ENCODE results near the gene CEMP1. TPM values are rescaled to one million over a fixed set of nuclear protein-coding genes. Genes with fewer than 3 reads are reported as not detected.

Gene CEMP1
- total RNA-seq, 1 experiment from 2014 or later = not detected

DNA sequence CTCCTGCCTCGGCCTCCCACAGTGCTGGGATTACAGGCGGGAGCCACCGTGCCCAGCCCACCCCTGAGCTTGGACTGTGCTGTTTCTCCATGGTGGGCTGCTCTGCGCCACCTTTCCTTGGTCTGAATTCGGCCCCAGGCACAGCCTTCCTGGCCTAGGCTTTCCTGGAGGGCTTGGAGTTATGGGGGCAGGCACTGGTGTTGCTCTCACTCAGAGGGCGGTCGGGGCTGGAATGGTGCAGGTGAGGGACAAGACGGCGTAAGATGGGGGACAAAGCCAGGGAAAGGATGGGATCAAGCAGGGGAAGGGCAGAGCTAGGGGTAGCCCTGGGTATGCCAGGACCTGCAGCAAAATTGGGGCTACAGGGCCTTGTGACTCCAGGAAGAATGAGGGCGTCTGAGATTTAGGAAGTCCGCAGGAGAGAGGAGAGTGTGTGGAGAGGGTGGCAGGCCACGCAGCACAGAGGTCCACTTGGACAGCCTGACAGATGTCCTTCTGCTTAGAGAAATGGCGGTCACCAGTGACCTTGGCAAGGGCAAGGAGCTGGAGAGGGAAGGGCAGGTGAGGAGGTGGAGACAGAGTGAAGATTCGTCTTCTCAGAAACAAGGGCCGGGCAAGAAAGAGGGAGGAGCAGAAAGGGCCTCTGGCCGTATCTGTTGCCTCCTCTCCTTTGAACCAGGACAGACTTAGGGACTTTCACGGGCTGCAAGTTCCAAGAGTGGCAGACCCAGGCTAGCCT is 19.0 kb downstream of the CEMP1 start:
- peak overlapping the region; percentile 26 to 97 (median 28); a peak in 5 of 7 replicates for H3K27ac Mint-ChIP-seq
- no peak overlapping the region for H2AFZ ChIP-seq (ENCODE audit: low read length)
- no peak overlapping the region for H3K23ac ChIP-seq (ENCODE audit: insufficient read length, low read depth, low read length)
- no peak overlapping the region for H2BK5ac ChIP-seq (ENCODE audit: insufficient read length, low read length)
- H3K27me3 ChIP-seq (ENCODE audit: insufficient read depth, low read length) = no peaks in the 10 kb centered on the region
- no peak overlapping the region for H3T11ph ChIP-seq (ENCODE audit: low read length)
- H3K79me2 ChIP-seq (ENCODE audit: insufficient read depth, low read length) = peaks cover 27% of the 10 kb centered on the region; the same call in 1 of the 2 replicates
- peaks cover 3% of the 10 kb centered on the region; the same call in 1 of the 2 replicates for H3K4me1 ChIP-seq (ENCODE audit: insufficient read depth, low read length)
- H3K14ac ChIP-seq (ENCODE audit: insufficient read depth, low read length) = no peak overlapping the region; the same call in 1 of the 2 replicates
- H3K4ac ChIP-seq (ENCODE audit: low read depth, low read length) = peak overlapping the region; percentile 23; the same call in 1 of the 2 replicates
- no peak overlapping the region for H2BK120ac ChIP-seq (ENCODE audit: low read depth, low read length, poor library complexity, severe bottlenecking)
- no peak overlapping the region for H2BK15ac ChIP-seq (ENCODE audit: low read depth, low read length)
- H3K9ac ChIP-seq (ENCODE audit: extremely low read depth, insufficient read length, low read length) = no peak overlapping the region
- no peak overlapping the region for H4K91ac ChIP-seq (ENCODE audit: insufficient read length, low read depth, low read length)
- peaks cover 14% of the 10 kb centered on the region for H3K23me2 ChIP-seq (ENCODE audit: insufficient read length, low read depth, low read length, poor library complexity, severe bottlenecking)
- no peaks in the 10 kb centered on the region; a peak in 1 of 5 replicates for H3K9me3 Mint-ChIP-seq
- H3K79me1 ChIP-seq (ENCODE audit: insufficient read depth, low read depth, low read length, poor library complexity, severe bottlenecking) = peaks cover 4% of the 10 kb centered on the region
- peak overlapping the region; percentile 68 to 86; a peak in 4 of 5 replicates for H3K4me3 Mint-ChIP-seq
- H4K5ac ChIP-seq (ENCODE audit: insufficient read length, low read depth, low read length) = no peak overlapping the region
- H3K9me3 ChIP-seq (ENCODE audit: control insufficient read depth, low read depth, low read length) = no peaks in the 10 kb centered on the region
- TF ChIP-seq, protein P1, sequence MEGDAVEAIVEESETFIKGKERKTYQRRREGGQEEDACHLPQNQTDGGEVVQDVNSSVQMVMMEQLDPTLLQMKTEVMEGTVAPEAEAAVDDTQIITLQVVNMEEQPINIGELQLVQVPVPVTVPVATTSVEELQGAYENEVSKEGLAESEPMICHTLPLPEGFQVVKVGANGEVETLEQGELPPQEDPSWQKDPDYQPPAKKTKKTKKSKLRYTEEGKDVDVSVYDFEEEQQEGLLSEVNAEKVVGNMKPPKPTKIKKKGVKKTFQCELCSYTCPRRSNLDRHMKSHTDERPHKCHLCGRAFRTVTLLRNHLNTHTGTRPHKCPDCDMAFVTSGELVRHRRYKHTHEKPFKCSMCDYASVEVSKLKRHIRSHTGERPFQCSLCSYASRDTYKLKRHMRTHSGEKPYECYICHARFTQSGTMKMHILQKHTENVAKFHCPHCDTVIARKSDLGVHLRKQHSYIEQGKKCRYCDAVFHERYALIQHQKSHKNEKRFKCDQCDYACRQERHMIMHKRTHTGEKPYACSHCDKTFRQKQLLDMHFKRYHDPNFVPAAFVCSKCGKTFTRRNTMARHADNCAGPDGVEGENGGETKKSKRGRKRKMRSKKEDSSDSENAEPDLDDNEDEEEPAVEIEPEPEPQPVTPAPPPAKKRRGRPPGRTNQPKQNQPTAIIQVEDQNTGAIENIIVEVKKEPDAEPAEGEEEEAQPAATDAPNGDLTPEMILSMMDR (conservative IDR thresholded peaks at IDR 0.05) = no peak
- H3K4me1 Mint-ChIP-seq = peaks cover 42 to 55% of the 10 kb centered on the region in 2 experiments
- H2BK12ac ChIP-seq (ENCODE audit: insufficient read length, low read depth, low read length) = no peak overlapping the region
- no peaks in the 10 kb centered on the region for H4K20me1 ChIP-seq (ENCODE audit: control insufficient read depth, insufficient read depth, insufficient read length)
- H2AK5ac ChIP-seq (ENCODE audit: insufficient read length, low read length) = no peak overlapping the region
- H3K56ac ChIP-seq (ENCODE audit: insufficient read length, low read depth, low read length) = no peak overlapping the region
- H3K27ac ChIP-seq (ENCODE audit: insufficient read length, low read depth, low read length) = no peak overlapping the region
- no peak for DNase-seq
- no CpG with 5 or more reads among the region's 17 CpGs for WGBS (ENCODE audit: extremely low coverage, insufficient read length, low lambda C conversion rate)
- H3K27me3 Mint-ChIP-seq (ENCODE audit: low read depth) = peaks cover 5% of the 10 kb centered on the region
- H4K8ac ChIP-seq (replicated peaks; ENCODE audit: insufficient read length, low read depth, low read length) = no peak overlapping the region
- no peak overlapping the region for H2BK20ac ChIP-seq (ENCODE audit: low read depth, low read length, poor library complexity, severe bottlenecking)
- peak overlapping the region; percentile 74 for H3K4me2 ChIP-seq (ENCODE audit: insufficient read depth, insufficient read length, low read length)
- H3K36me3 Mint-ChIP-seq (ENCODE audit: insufficient read depth in 1 of 3, low read depth in 3 of 3) = peaks cover 2 to 8% (median 8%) of the 10 kb centered on the region in 3 experiments; a peak in 6 of 7 replicates
- no peak overlapping the region for H3K18ac ChIP-seq (ENCODE audit: insufficient read length, low read depth, low read length)
